ENCODE measurements around the gene FARS2.

FARS2 gene

GRCh38 chr6:5584078-5584482 lies 322.8 kb downstream of the FARS2 start:
- no peak for DNase-seq (ENCODE audit: low read depth)

DNA sequence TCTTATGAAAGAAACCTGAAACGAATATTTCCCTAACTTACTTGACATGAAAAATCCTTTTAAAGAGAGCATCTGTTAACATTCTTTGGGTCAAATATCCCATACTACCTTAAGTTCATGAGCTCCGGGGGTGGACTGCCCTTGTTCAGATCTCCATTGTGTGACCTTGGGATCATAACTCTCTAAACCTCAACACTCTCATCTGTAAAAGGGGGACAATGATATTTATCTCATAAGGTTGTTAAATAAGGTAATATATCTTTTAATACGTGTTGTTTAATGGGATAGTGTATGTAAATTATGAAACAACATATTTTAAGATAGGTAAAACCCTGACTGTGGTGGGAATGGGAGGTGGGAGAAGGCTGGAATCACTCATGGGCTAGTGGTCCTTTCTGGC lies 326.3 kb downstream of the FARS2 start:
- no peak for DNase-seq (ENCODE audit: low read depth)

DNA sequence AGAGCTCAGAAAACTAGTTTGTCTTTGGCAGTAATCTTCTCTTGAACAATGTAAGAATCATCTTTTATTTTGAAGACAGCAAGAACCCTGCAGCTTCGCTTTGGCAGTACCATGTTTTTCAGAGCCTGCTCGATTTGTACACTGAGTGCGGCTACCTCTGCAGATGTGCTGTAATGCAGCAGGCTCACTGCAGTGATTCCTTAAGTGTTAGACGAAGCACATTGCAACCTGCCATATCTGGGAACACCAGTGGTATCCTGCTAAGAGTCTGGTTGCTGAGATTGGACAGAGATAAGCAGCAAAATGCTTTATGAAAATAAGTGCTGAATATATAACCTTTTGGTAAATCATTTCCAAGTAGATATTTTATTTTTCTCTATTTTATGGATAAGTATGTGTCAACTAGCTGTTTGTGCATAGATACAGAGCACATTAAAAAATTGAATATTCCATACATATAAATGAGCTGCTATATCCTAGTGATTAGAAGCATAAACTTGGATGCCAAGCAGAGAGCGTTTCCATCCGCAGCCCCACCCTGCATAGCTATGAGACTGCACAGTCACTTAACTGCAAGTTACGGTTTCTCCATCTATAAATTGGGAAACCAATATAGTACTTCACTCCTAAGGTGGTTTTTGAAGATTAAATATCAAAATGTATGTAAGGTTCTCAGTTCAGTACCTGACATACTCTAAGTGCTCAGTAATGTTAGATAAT lies 328.3 kb downstream of the FARS2 start:
- no peak for DNase-seq (ENCODE audit: low read depth)

GRCh38 chr6:5590187-5590586 lies 328.9 kb downstream of the FARS2 start:
- no peak for DNase-seq (ENCODE audit: low read depth)

DNA sequence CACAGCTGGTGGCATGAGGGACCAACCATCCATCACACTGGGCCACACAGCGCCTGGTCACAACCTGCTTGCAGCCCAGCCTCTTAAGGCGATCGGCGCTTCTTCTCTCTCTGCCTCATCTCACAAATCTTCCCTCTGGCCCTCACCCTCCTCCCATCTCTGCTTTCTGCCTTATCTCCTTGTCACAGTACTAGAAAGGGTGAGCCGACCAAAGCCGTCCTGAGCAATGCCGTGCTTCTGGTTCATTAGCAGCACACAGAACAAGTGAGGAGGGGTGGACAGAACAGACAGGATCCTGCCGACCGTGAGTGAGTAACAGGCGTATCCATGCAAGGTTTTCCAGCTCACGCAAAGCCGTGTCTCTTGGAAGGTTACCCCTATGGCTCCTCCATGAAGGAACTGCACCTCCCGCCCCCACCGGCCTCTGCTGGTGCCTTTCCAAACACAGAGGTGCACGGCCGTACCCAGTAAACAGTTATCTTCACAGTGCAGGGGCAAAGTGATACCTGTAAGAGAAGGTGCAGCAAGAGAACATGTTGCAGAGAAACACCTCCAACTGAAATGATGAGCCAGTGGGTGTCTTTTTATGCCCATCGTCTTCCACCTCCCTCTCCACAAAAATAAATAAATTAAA lies 331.7 kb downstream of the FARS2 start:
- no peak for DNase-seq (ENCODE audit: low read depth)

- DNase-seq (ENCODE audit: low read depth): no peak
These were observed 333.9 kb downstream of the FARS2 start for GRCh38 chr6:5595184-5595583.

GRCh38 chr6:5597413-5597812 lies 336.1 kb downstream of the FARS2 start:
- no peak for DNase-seq (ENCODE audit: low read depth)

- no peak for DNase-seq (ENCODE audit: low read depth)
These were observed 336.8 kb downstream of the FARS2 start for GRCh38 chr6:5598123-5598522.

- DNase-seq (ENCODE audit: low read depth): no peak
These were observed 337.8 kb downstream of the FARS2 start for GRCh38 chr6:5599127-5599526.

- DNase-seq (ENCODE audit: low read depth): no peak
These were observed 344.6 kb downstream of the FARS2 start for GRCh38 chr6:5605937-5606336.

- no peak for DNase-seq (ENCODE audit: low read depth)
These were observed 345.2 kb downstream of the FARS2 start for GRCh38 chr6:5606546-5606945.

GRCh38 chr6:5610640-5611039 lies 349.3 kb downstream of the FARS2 start:
- DNase-seq (ENCODE audit: low read depth): no peak

- no peak for DNase-seq (ENCODE audit: low read depth)
These were observed 355.9 kb downstream of the FARS2 start for GRCh38 chr6:5617179-5617578.

DNA sequence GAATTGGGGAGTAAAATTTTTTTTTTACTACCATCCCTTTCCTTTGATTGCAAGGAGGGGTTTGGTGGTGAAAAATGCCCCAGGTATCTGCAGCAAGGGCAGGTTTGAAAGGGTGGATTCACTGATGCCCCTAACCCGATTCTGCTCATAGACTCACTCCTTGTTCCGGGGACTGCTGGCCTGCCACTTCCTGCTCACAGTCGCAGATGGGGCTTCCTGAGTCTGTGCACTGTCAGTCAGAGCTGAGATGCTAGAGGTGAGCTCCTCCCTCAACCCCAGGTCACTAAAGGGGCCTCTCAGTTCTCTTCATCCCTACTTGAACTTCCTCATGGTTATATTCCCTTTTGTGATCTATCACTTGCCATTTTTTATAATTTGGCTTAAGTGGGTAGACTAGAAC lies 357.9 kb downstream of the FARS2 start:
- DNase-seq (ENCODE audit: low read depth): no peak

DNA sequence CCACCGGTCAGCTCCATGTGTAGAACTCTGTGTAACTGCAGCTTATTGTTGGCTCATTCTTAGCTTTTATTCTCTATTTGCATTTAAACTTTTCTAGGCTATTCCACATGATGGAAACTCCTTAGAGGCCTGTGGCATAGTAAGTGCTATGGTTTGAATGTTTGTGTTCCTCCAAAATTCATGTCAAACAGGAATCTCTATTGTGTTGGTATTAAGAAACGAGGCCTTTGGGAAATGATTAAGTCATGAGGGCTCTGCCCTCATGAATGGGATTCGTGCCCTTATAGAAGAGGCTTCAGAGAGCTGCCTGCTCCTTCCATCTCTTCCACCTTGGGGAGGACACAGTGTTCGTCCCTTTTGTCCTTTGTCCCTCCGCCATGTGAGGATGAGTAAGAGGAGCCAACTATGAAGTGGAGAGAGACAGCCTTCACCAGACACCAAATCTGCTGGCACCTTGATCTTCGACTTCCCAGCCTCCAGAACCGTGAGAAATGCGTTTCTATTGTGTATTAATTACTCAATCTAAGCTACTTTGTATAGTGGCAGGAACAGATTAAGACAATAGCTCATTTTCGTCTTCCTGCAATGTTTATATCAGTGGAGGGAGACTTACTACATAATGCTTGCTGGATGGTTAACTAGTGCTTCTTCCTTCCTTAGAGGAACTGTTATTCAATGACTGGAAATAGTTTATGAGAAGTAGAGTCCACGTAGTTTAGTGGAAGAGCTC lies 361.1 kb downstream of the FARS2 start:
- DNase-seq (ENCODE audit: low read depth): no peak

GRCh38 chr6:5623769-5624168 lies 362.5 kb downstream of the FARS2 start:
- DNase-seq (ENCODE audit: low read depth): no peak

DNA sequence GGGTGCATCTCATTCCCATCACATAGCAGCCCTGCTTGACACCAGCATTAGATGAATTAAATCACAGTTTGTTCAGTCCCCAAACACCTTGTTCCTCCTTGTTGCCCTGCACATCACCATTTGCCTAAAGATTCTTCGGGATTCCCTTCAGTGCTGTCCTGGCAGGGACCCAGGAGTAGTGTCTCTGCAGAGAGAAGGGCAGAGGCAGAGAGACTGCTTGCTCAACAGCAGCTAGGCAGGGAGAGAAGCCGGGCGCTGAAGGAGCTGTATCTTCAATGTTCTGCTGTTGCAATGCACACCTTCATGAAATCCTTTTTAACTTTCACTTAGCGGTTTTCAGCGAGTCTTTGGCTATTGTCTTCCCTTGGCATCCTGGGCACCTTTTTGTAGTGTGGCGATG lies 362.9 kb downstream of the FARS2 start:
- no peak for DNase-seq (ENCODE audit: low read depth)

- no peak for DNase-seq (ENCODE audit: low read depth)
These were observed 365.6 kb downstream of the FARS2 start for GRCh38 chr6:5626727-5627426.

GRCh38 chr6:5630636-5631035 lies 369.3 kb downstream of the FARS2 start:
- no peak for DNase-seq (ENCODE audit: low read depth)

- no peak for DNase-seq (ENCODE audit: low read depth)
These were observed 371.1 kb downstream of the FARS2 start for GRCh38 chr6:5632348-5632935.

GRCh38 chr6:5634525-5634924 lies 373.2 kb downstream of the FARS2 start:
- DNase-seq (ENCODE audit: low read depth): no peak
